Transverse colon (tissue), 4 donors: Measurements from ENCODE around the gene GALNT5. TPM values are rescaled to one million over a fixed set of nuclear protein-coding genes. Genes with fewer than 3 reads are reported as not detected.

Source experiments
- DNase-seq: peaks from one replicate; pipeline ENCODE4 v3.0.0-alpha.2; 2019
- H3K27ac ChIP-seq, 4 donors: fragments of 200-600 bp; sonication (generic); 2 replicates each; pipeline ENCODE4 v1.5.1; 2016 to 2018; ENCODE audit warnings: inconsistent platforms in 4 of 4
- H3K27me3 ChIP-seq: fragments of 200-600 bp; sonication (generic); 2 replicates; pipeline ENCODE4 v1.5.1; 2017; ENCODE audit warnings: inconsistent platforms
- H3K36me3 ChIP-seq, 4 donors: fragments of 200-600 bp; sonication (generic); 2 replicates each; pipeline ENCODE4 v1.5.1; 2017 to 2019; ENCODE audit warnings: inconsistent platforms in 4 of 4
- H3K4me1 ChIP-seq, 4 donors: fragments of 200-600 bp; sonication (generic); 2 replicates each; pipeline ENCODE4 v1.5.1; 2017 to 2020; ENCODE audit warnings: inconsistent platforms in 4 of 4
- H3K4me3 ChIP-seq, 4 donors: fragments of 200-600 bp; sonication (generic); 1 replicate in 1 of 4; 2 replicates in 3 of 4; pipeline versions ENCODE4 v1.5.1 to v1.6.1; 2017 to 2019; ENCODE audit warnings: inconsistent platforms in 4 of 4
- H3K9me3 ChIP-seq, 2 donors: fragments of 200-600 bp; sonication (generic); 2 replicates each; pipeline ENCODE4 v1.5.1; 2017 to 2019; ENCODE audit warnings: inconsistent platforms in 2 of 2
- EP300 ChIP-seq: sonication (generic); formaldehyde crosslinking; IDR thresholded peaks from one replicate; pipeline ENCODE4 v1.6.1; 2017; ENCODE audit warnings: antibody characterized with exemption, low read depth
- POLR2A ChIP-seq: fragments of 450-650 bp; IDR thresholded peaks from one replicate; pipeline ENCODE4 v1.6.1; 2016; ENCODE audit warnings: antibody characterized with exemption, mild to moderate bottlenecking, moderate library complexity
- POLR2AphosphoS5 ChIP-seq, 3 donors: sonication (generic); formaldehyde crosslinking; IDR thresholded peaks; one replicate each; pipeline ENCODE4 v1.6.1; 2016; ENCODE audit warnings: antibody characterized with exemption in 3 of 3
- WGBS, 2 donors: methylation state at CpG; one replicate each; pipeline ENCODE4 v1.1.5; 2018; ENCODE audit warnings: low coverage in 1 of 2; 5-methylcytosine and 5-hydroxymethylcytosine counted together
- in situ Hi-C, 4 donors: fragments of 200-750 bp; cut with MboI; loops; one replicate each; pipeline versions ENCODE4 v1.15.0 to v1.15.1; 2017; ENCODE audit warnings: low sequenced_read_pairs in 3 of 4, low pct_ligation_motif_present in 1 of 4, low pct_unique_long_range_greater_than_20kb in 1 of 4
- intact Hi-C: fragments of 100-400 bp; cut with DNase I; formaldehyde crosslinking; loops from one replicate; pipeline ENCODE4 v1.15.1; 2023; ENCODE audit warnings: low total_unique reads
- total RNA-seq, 4 donors: library from RNA; depleted of rRNA; stranded (reverse); fragments of >200 nt; gene quantifications; one replicate each; pipeline ENCODE4 v1.1.0, GENCODE V29; 2016
- TF ChIP-seq, protein P1 (sequence below), 5 experiments: fragments of 200-600 bp in 3 of 5; fragments of 450-650 bp in 2 of 5; sonication (generic) in 3 of 5; IDR thresholded peaks; 1 replicate in 2 of 5; 2 replicates in 3 of 5; pipeline ENCODE4 v1.5.1; 2016 to 2017; ENCODE audit warnings: antibody characterized with exemption in 5 of 5, inconsistent platforms in 3 of 5, mild to moderate bottlenecking in 2 of 5, moderate library complexity in 1 of 5

Gene GALNT5
- total RNA-seq, 4 donors from 2014 or later, result 7.5 to 34.0 (median 14.0) TPM

DNA sequence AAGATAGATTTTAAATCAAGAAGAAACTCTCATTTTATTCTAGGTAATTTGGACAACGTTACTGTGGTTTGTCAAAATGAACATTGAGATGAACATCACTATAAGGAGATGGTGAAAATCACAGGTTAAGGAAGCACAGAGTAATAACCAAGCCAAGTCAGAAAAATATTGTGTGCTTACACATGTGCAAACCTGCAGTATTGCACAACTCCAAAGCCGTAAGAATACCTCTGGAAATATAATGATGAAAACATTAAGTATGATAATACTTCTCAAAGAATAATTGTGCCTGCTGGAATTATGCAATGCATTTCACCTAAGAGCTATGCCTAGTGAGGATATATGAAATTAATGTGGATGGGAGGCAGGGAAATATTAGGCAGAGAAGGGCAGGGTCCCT, 21.1 kb upstream of the GALNT5 start:
- Histone ChIP-seq H3K27me3 (no peaks in the 10 kb centered on the region), H3K36me3 (no peaks in the 10 kb centered on the region), H3K9me3 (no peaks in the 10 kb centered on the region), H3K4me3 (no peak overlapping the region), H3K4me1 (no peaks in the 10 kb centered on the region), H3K27ac (no peak overlapping the region)
- WGBS, 2 donors, result 86 to 92% methylated on average over 2 of the region's 2 CpGs
- intact Hi-C loops, result no loop called here
- TF ChIP-seq EP300 (no peak), POLR2AphosphoS5 (IDR thresholded peaks at IDR 0.05) (no peak), POLR2A (no peak)
- TF ChIP-seq, protein P1, sequence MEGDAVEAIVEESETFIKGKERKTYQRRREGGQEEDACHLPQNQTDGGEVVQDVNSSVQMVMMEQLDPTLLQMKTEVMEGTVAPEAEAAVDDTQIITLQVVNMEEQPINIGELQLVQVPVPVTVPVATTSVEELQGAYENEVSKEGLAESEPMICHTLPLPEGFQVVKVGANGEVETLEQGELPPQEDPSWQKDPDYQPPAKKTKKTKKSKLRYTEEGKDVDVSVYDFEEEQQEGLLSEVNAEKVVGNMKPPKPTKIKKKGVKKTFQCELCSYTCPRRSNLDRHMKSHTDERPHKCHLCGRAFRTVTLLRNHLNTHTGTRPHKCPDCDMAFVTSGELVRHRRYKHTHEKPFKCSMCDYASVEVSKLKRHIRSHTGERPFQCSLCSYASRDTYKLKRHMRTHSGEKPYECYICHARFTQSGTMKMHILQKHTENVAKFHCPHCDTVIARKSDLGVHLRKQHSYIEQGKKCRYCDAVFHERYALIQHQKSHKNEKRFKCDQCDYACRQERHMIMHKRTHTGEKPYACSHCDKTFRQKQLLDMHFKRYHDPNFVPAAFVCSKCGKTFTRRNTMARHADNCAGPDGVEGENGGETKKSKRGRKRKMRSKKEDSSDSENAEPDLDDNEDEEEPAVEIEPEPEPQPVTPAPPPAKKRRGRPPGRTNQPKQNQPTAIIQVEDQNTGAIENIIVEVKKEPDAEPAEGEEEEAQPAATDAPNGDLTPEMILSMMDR (IDR thresholded peaks at IDR 0.05), result no peak
- DNase-seq, result no peak
- in situ Hi-C loops, result no loop called here

DNA sequence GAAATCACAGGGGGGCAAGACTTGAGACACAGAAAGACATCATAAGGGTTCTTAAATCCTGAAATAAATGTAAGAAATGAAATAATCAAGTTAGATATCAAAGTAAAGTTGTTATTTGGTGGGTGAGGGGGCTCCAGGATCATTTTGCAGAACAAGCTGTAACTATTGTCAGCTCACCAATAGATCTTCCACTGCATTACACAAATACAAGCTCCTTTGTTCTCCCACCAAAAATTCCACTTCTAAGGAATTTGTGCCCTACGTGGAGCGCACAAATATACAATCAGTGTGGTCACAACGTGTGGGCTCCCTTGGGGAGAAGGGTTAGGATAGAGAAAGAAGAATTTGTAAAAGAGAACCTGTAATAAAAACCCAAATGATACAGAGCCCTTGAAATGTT, 19.2 kb upstream of the GALNT5 start:
- no peaks in the 10 kb centered on the region for H3K36me3 ChIP-seq
- no peaks in the 10 kb centered on the region for H3K27me3 ChIP-seq
- no peaks in the 10 kb centered on the region for H3K4me1 ChIP-seq
- TF ChIP-seq POLR2A, result no peak
- TF ChIP-seq POLR2AphosphoS5 (IDR thresholded peaks at IDR 0.05), result no peak
- no peak for TF ChIP-seq EP300
- TF ChIP-seq, protein P1 (IDR thresholded peaks at IDR 0.05), result no peak
- no peaks in the 10 kb centered on the region for H3K9me3 ChIP-seq
- 62 to 77% methylated on average over 3 of the region's 3 CpGs for WGBS, 2 donors
- H3K27ac ChIP-seq, result no peak overlapping the region
- in situ Hi-C loops, result no loop called here
- H3K4me3 ChIP-seq, result no peak overlapping the region
- intact Hi-C loops, result no loop called here
- DNase-seq, result no peak

DNA sequence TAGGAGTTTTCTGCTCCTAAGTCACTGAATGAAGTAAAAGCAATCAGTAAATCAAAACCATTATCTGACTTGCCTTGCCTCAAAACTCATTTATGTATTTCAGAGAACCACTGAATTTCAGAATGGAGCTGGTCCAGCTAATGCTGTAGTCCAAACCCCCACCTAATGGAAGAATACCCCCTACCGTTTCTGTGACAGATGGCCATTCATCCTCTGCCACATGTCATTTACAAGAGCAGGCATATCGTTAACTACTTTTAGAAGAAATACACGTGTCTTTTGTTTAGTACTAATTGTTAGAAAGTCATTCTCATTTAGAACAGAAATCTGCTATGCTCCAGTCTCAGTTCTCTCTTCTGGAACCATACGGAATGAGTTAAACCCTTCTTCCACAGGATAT, 12.8 kb upstream of the GALNT5 start:
- Histone ChIP-seq H3K36me3 (no peaks in the 10 kb centered on the region), H3K4me1 (peaks cover 0 to 5% (median 0%) of the 10 kb centered on the region in 4 donors), H3K27me3 (no peaks in the 10 kb centered on the region), H3K9me3 (no peaks in the 10 kb centered on the region), H3K27ac (no peak overlapping the region), H3K4me3 (no peak overlapping the region)
- in situ Hi-C loops (no loop called here), intact Hi-C loops (no loop called here)
- no peak for DNase-seq
- WGBS, 2 donors, result 62 to 65% methylated on average over 4 of the region's 4 CpGs
- TF ChIP-seq POLR2A, result no peak
- no peak for TF ChIP-seq EP300
- TF ChIP-seq, protein P1 (IDR thresholded peaks at IDR 0.05), result no peak
- no peak for TF ChIP-seq POLR2AphosphoS5 (IDR thresholded peaks at IDR 0.05)

DNA sequence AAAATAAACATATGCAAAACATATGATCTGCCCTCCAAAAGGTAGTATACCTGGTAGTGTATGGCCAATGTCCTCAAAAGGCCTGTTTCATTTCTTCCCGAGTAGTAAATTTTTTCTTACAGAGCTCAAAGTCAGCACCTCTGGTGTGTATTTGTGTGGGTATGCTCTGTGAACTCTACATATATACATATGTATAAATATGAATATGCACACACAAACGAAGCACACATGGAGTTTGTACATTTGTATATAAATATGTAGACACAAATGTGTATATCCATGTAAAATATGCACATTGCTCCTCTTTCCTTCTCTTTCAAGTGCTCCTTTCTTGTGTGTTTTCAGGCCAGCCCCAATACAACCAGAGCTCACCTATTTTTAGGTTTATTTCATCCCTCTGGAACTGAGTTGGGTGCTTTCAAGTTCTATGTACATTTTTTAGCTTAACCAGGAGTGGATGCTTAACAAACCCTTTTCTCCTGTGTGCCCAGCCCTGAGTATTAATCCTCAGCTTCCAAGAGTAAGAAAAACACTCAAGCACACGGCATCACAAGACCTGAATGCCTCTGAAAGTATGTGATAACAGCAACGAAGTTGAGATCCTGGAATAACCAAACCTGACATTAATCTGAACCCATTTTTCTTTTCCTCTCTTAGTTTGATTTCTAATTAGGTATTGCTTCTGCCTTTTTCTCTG, 12.2 kb upstream of the GALNT5 start:
- WGBS, 2 donors, result 71 to 73% methylated on average over 4 of the region's 4 CpGs
- H3K4me1 ChIP-seq, result peaks cover 0 to 11% (median 0%) of the 10 kb centered on the region in 4 donors
- no peaks in the 10 kb centered on the region for H3K9me3 ChIP-seq
- TF ChIP-seq, protein P1 (IDR thresholded peaks at IDR 0.05), result no peak
- TF ChIP-seq POLR2A (no peak), EP300 (no peak), POLR2AphosphoS5 (IDR thresholded peaks at IDR 0.05) (no peak)
- H3K27me3 ChIP-seq, result no peaks in the 10 kb centered on the region
- in situ Hi-C loops (no loop called here), intact Hi-C loops (no loop called here)
- H3K27ac ChIP-seq, result no peak overlapping the region
- no peak for DNase-seq
- H3K4me3 ChIP-seq, result no peak overlapping the region
- H3K36me3 ChIP-seq, result no peaks in the 10 kb centered on the region
